Fibroblast of skin of right quadriceps (primary cell): ENCODE data around the gene GNPDA1.

Experiments
- DNase-seq: peaks from one replicate; pipeline ENCODE4 v3.0.0-alpha.2; 2013

The GNPDA1 gene

GRCh38 chr5:141951332-141951781, 61.5 kb downstream of the GNPDA1 start:
- no peak for DNase-seq
